DMS114 treated with DMSO at 0.1 percent for 48 hours (cell line): ENCODE results near the gene PVALEF.

Source experiments
- DNase-seq: peaks from one replicate; lab custom pipeline; 2025; ENCODE audit not compliant: unreplicated experiment; lab: John Stamatoyannopoulos, UW

The PVALEF gene

DNA sequence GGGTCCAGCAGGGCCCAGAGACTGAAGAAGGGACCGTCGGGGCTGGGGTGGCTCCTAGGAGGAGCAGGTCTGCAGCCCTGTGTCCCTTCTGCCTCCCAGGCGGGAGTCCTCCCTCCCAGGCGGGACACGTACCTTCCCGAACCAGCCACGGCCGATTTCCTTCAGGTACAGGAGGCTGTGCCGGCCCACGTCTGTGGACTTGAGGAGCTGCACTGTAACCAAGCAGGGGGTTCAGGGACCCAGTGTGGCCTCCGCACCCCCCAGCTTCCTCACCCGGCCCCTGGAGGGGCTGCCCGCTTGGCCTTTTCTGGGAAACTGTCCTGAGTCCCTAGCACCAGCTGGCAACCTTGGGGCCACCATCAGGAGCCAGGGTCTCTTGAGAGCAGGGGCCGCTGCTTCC is 37.0 kb upstream of the PVALEF start:
- DNase-seq: no peak

DNA sequence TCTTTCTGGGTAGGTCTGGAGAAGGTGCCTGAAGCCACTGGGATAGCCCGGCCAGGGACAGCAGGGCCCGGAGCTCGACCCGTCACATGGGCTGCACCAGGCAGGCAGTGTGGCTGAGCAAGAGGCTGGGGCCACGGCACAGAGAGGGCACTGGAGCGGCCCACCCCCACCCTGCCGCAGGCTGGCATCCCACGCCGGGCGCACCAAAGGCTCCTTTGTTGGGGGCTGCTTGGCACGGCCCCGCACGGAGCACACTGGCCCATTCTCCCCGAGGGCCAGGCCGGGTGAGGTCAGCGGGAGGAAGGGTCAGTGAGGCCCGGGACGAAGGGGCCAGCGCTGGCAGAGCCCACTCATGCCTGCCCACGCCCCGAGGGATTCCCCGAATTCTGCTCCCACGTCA is 36.5 kb upstream of the PVALEF start:
- no peak for DNase-seq

DNA sequence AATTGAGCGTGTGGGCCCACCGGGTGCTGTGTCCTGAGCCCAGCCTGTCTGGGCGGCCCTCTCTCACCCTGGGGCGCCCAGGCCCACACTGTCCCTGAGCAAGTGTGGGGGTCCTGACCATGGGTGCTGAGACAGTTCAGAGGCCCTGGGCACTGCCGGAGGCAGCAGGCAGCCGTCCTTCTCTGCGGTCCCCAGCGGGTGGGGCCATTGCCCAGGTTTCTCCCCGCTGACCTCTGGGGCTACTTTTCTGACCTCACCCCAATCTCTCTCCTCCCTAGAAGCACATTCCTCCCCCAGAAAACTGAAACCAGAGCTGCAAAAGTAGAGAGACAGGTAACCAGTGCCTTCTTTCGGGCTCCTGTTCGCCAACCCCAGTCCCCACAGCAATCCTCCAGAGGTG is 36.0 kb upstream of the PVALEF start:
- no peak for DNase-seq

DNA sequence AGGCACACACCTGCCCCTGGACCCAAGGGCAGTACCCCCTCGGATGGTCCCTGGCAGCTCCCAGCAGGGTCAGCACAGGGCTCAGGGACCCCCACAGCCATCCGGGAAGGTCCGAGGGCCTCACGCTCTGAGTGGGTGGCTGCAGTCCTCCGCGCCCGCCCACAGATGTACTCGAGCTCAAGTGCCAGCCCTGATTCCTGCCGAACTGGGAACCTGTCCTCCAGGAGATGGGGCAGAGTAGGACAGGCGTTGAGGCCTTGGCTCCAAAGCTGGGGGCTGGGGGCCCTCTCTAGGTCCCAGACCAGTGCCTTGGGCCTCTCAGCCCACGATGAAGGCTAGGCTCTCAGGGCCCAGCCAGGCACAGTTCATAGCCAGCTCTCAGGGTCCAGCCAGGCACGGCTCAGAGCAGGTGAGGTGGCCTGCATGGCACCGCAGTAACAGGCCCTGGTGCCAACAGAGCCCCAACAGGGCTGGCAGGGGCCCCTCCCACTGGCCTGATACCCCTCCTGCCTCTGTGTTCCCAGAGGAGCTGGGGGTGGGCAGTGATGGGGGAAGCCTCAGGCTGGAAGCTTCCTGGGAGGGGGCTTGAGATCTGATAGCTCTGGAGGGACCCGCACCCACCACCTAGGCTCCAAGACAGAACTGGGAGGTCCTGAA is 35.5 kb upstream of the PVALEF start:
- DNase-seq: no peak

DNA sequence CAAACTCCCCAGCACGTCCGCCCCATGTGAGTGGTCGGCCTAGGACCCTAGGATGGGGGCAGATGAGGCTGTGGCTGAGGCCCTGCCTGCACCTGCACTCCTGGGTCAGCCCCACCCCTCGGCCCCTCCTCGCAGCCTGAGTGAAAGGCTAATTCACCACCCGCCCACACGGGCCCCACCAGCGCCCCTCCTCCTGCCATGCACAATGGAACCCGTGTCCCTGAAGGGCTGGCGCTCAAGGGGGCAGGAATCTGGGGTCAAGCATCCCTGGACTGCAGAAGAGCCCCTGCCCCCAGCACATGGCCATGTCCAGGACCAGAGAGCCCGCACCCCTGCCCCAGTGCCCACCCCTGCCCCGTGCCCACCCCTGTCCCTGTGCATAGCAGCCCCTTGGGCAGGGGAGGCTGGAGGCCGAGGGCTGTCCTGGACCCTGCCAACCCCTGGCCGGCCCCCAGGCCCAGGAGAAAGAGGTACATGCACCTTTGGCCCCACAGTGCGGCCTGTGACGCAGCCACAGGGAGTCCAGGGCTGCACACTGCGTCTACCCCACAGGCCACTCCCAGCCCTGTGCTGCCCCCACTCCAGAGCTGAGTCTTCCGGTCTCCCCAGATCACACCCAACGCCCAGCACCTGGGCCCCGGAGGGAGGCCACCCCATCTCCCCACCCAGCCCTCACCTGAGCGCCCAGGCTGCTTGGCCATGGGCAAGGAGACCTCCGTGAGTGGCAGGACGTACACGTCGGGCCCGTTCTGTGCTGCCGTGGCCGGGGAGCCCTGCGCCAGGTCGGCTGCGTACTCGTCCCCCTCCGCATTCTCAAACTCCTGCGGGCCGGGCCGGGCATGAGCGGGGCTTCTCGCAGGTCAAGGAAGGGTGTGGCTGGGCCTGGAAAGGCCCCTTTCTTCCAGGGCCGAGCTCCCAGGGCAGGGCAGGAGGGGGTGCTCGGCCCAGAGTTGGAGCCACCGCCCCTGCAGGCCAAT is 34.6 kb upstream of the PVALEF start:
- no peak for DNase-seq

DNA sequence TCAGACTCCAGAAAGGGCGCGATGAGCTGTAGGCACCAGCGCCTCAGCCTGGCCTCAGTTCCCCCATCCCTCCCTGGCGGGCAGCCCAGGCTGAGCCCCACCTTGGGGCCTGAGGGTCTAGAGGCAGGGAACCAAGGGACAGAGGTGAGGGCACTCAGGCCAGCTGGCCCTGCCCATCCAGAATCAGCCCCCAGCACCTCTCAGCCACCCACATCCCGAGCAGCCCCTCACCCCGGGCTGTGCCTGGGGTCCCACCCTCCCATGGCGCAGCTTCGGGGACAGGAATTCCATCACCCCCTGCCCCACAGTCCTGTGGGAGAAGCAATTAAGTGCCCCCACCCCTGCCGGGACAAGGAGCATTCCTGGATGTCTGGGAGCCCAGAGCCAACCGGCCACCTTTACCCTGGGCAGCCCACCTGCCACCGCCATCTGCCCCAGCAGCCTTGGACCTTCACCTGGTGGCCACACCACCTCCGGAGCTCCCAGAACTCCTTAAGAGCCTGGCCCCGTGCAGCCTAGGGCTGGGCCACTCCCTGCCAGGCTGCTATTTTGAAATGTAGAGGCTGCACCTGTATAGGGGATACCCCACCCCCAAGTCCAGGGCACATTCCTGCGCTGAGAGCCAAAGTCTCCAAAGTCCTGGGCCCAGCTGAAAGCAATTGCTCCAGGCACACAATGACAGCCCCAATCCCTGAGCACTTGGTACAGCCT is 33.7 kb upstream of the PVALEF start:
- no peak for DNase-seq

DNA sequence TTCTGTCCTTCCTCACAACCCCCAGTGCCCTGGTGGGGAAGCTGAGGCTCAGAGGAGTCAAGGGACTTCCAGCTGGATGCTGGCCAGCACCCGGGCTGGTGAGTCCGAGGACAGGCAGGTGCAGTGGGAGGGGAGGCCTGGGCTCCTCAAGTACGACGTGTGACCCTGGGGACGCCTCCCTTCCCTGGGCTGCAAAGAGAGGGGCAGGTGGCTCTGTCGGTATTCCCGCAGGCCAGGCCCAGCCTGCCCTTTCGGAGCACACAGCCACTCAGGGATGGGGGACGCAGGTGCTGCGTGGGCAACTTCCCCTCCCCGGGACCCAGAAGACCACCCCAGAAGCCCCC is 33.1 kb upstream of the PVALEF start:
- no peak for DNase-seq

DNA sequence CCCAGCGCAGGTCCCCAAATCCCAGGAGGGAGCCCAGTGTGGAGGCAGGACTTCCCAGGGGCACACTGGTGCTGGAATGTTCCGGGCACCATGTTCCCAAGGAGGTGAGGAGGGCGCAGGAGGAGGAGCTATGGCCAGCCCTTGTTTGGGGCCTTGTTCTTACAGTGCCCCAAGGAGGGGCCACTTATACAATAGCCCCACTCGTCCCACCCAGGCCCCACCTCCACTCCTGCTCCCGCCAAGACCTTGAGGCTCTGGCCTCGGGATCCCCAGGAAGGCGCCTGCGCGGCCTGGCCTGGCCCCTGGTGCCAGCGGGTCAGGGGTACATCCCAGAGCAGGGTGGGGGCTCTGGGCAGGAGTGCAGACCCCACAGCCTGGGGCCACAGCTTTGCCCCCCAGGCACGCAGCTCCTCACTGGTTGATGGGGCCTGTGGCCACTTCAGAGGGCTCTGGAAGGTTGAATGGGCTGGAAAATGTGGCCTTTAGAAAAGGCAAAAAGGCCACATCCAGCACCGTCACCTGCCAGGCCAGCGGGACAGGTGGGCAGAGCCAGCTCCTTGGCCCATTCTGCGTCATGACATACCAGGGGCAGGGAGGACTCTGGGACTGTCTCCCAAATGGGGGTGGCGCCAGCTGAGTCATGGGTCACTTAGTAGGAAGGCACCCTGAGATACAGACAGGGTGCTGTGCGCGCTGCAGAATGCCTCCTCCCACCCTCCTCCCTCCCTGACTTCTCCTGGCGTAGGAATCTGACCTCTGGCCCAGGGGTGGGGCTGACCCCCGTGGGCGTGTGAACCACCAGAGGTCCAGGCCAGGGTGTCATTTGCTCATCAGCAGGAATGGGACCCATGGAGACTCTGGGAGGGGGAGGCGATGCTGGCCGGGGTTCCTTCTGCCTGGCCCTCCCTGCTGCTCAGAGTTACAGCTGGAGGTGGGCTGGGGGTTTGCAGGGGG is 32.3 kb upstream of the PVALEF start:
- DNase-seq: no peak

DNA sequence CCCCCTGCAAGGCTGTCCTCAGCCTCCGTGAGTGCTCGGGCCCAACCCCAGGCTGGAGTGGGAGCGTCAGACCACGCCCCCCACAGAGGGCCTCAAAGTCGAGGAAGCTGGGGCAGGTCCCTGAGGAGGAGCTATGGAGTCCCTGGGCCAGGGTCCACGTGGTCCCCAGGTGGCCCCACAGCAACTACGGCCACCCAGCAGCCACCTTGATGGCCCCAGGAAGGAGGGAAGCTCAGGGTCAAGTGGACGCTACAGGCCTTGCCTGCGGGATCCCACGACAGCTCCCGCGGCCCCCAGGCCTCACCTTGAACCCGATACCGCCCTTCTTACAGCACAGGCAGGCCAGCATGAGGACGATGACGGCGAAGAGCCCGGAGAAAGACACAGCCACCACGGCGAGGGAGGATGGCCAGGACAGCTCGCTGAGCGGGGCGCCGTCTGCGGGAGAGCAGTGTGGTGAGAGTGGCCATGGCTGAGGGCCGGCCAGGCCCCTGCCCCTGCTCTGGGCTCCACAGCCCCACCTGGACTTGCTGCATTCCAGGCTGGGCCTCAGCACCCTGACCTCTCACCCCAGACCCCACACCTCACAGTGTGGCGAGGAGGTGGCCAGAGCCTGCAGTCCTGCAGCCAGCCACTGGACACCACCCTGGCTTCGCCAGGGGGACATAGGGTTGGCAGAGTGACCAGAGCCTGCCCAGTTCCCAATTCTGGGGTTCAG is 31.1 kb upstream of the PVALEF start:
- DNase-seq: no peak

DNA sequence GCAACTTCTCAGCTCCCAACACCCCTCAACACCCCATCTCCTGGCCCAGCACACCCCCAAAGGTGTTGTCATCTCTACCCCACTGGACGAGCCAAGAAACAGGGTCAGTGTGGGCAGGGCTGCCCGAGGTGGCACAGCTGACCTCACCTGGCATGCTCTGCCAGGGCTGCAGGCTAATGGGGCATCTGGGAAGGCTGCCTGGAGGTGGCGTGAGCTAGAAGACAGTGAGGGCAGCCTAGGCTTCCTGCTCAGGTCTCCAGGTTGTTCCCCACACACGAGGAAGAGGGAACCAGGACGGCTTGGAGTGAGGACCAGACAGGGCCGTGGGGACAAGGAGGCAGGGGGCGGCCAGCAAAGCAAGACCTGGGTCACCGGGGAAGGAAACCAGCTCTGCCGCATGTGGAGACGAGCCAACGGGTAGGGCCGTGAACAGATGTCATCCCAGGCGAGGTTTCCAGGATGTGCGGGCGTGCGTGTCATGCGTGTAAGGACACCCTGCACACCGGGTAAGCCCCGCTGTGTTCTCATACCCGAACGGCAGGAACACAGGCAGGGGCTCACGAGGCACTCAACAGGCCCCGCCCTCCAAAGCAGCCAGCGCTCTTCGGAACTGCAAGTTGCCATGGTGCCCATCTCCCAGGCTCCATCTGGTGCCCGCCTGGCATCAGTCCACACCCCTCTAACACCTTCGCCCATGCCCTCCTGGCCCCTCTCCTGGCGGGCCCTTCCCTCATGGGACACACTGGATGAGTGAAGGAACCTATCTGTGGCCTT is 29.6 kb upstream of the PVALEF start:
- no peak for DNase-seq

DNA sequence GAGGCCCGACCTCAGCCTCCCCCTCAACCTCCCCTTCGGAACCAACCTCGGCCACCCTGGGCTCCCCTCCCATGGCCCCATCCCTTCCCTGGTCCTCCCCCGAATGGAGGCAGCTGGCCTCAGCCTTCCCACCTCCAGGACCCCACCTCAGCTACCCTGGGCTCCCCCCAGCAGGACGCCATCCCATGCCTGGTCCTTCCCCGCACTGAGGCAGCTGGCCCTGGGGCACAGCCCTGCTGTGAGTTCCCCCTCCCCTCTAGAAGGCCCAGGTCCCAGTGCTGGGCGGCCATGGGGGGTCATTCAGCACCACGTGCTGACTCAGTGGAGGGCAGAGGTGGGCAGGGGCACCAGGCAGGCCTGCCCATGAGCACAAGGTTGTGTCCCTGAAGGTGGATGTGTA is 28.9 kb upstream of the PVALEF start:
- no peak for DNase-seq

DNA sequence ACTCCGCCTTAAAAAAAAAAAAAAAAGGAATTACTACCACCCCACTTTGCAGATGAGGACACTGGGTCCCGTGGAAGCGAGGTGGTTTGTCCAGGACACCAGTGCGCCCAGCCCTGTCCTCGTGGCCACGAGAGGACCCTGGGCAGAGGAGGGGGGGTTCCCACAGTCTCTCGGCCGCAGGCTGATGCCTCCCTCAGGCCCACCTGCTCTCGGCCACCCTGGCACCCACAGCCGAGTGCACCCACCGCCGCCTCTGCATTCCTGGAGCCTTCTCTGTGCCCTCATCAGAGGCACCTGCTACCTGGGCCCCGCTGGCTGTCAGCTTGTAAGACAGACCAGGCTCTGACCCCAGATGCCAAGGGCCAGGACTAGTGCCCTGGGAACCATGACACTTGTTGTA is 28.1 kb upstream of the PVALEF start:
- no peak for DNase-seq

DNA sequence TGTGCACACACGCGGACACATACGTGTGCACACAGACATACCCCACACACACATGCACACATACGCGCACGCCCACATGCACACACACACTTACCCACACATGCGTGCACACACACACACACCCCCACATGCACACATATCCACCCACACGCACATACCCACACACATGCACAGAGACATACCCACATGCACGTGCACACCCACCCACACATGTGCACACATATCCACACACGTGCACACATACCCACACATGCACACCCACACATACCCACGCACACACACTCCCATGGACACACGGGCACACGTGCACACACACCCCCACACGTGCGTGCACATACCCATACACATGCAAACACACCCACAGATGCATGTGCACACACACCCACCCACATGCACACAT is 27.2 kb upstream of the PVALEF start:
- no peak for DNase-seq

DNA sequence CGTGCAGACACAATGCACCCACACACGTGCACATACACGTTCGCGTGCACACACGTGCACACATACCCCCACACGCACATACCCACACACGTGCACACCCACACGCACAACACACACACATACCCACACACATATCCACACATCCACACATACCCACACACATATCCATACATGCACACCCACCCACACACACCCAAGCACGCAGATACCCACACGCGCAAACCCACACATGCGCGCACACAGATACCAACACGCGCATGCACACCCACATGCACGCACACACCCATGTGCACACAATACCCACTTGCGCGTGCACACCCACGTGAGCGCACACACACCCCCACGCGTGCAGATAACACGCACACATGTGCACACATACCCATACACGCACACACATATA is 26.8 kb upstream of the PVALEF start:
- DNase-seq: no peak

DNA sequence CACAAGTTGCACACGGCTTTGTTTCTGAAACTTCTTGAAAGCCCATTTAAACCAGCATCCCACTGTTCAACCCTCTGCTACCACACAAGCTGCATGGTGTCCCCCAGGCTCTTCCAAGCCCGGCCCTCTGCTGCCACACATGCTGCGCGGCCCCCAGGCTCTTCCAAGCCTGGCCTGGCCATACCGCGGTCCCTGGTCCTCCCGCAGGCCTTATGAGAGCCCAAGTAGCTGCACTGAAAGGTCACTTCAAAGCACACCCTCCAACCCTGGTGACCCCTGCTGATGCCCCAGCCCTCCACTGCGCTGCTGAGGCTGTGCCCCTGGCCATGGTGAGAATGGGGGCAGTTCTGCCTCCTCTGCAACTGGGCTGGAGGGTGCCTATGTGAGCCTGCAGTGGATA is 25.9 kb upstream of the PVALEF start:
- DNase-seq: no peak

DNA sequence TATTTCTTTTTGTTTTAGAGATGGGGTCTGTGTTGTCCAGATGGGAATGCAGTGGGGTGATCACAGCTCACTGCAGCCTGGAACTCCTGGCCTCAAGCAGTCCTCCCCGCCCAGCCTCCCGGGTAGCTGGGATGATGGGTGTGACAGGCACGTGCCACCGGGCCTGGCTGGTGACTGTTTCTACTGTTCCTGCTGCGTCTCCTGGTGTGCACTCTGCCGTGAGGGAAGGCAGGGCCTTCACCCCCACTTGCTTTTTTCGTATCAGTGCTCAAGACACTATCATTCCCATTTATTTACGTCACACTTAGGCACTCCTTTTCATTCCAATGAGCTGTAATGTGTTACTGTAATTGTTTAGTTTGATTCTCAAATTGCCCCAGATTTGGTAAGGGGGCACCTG is 25.3 kb upstream of the PVALEF start:
- DNase-seq: no peak

DNA sequence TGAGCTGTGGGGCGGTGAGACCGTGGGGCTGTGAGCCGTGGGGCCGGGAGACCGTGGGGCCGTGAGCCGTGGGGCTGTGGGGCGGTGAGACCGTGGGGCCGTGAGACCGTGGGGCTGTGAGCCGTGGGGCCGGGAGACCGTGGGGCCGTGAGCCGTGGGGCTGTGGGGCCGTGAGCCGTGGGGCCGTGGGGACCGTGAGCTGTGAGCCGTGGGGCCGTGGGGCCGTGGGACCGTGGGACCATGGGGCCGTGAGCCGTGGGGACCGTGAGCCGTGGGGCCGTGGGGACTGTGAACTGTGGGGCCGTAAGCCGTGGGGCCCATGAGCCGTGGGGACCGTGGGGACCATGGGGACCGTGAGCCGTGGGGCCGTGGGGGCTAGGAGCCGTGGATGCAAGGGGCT is 24.6 kb upstream of the PVALEF start:
- no peak for DNase-seq

DNA sequence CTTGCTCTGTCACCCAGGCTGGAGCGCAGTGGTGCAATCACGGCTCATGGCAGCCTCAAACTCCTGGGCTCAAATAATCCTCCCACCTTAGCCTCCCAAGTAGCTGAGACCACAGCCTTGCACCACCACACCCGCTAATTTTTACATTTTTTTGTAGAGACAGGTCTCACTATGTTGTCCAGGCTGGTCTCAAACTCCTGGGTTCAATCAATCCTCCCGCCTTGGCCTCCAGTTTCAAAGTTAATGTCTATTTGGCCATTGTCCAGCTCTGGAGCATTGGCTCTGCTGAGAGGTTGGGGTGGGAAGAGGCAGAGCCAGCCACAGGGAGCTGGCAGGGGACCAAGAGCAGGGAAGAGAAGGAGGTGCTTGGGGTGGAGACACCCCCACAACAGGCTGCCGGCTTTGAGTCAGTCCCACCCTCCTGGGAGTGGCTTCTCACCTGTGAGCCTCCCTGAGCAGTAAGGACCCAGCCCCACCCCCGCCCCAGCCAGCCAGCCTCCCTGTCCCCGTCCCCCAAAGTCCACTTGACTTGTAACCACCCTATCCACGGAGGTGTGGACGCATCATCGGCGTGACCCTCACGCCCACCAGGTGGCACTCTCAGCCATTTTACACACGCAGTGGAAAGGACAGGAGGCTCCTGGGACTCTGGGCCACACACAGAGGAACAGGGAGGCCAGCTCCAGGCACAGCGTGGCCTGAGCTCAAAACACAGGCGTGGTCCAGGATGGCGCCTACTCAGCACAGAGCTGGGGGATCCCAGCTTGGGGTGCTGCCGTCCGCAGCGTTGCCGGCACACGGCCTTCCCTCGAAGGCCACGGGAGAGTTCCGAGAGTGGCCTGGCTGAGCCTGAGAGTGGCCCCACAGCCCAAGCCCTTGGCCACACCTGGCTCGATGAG is 22.8 kb upstream of the PVALEF start:
- peak; percentile 23 for DNase-seq

DNA sequence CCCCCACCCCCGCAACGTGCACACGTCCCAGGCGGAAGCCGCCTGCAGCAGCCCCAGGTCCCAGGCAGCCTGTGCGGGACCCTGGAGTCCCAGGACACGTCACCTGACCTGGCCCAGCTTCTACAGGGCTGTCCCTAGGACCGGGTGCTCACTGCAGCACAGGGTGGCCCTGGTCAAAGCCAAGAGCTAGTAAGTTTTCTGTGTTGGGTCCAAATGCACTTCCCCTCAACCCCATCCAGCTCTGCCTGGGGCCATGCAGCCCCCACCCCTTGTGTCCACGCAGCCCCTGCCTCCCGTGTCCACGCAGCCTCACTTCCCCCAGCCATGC is 22.1 kb upstream of the PVALEF start:
- no peak for DNase-seq
